Measurements from ENCODE around the gene OTX1.
A peak's percentile ranks its signal among the peaks of the same experiment; 100 is the strongest.

The OTX1 gene

DNA sequence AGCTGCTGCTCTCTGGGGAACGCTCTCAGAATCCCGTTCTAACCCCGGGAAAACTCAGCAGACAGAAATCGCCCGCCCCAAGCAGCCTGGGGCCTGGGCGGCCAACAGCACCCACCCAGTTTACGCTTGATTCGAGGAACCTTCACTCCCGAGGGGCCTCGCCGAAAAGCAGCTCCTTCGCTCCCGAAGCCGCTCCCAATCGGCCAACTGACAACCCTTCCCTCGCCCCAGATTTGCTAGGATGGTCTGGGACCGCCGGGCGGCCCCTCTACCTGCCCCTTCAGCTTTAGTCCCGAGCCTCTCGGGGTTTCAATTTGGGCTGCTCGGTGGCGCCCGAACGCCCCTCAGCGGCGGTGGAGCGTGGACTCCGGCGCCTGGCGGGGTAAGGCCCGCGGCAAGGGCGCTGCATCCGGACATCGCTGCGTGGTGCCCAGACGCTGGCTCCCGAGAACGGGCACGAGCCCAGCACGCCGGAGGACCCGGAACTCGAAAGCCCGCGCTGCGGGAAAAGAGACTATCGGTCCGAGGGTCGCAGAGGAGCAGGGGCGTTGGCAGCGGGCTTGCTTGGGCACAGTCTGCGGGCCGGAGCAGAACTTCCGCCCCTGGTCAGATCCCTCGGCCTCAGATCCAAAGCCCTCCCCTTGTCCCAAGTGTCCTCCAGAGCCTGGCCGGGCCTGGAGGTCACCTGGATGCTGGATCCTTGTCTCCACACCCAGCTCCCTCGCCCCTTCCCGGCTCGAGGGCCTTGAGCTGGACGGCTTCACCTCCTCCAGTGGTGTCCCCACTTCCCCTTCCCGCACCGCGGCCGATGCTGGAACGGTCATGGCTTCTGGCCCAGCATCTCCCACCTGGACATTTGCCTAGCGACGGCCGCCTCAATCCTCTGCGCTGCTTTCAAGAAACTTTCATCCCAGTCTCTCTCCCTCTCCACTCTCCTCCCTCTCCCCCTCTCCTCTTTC lies 3.0 kb upstream of the OTX1 start:
- DNase-seq = peak; percentile 57

DNA sequence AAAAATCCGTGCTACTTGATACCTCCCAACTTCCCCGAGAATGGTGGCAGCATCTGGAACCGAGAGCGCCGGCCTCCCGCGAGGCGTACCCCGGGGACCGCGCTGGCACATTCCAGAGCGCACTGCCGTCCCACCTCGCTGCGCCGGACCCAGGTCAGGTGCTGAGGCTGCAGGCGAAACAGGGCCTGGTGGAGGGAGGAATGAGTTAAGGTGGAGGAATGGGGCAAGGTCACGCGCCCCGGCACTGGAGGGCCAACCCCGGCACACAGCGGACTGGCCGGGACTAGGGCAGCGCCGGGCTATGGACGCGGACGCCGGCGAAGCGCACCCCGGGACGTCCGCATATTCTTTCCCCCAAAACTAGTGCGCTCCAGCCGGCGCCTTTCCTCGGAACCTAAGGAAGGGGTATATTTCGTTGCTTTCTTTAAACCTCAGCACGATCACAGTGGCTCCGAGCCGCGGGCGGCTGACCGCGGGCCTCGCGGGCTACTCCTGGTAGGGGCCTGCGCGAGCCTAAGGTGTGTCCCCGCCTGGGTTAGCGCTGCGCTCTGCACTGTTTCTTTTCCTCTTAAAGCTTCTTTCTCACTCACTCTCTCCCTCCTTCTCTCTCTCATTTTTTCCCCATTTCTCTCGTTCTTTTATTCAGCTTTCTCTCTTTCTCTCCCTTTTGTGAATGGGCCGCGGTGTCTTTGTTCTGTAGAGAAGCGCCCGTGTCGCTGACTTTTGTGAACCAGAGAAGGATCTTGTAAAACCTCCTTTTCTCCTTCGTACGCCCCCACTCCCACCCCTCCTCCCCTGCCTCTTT lies 2.1 kb upstream of the OTX1 start:
- peak; percentile 33 for DNase-seq

DNA sequence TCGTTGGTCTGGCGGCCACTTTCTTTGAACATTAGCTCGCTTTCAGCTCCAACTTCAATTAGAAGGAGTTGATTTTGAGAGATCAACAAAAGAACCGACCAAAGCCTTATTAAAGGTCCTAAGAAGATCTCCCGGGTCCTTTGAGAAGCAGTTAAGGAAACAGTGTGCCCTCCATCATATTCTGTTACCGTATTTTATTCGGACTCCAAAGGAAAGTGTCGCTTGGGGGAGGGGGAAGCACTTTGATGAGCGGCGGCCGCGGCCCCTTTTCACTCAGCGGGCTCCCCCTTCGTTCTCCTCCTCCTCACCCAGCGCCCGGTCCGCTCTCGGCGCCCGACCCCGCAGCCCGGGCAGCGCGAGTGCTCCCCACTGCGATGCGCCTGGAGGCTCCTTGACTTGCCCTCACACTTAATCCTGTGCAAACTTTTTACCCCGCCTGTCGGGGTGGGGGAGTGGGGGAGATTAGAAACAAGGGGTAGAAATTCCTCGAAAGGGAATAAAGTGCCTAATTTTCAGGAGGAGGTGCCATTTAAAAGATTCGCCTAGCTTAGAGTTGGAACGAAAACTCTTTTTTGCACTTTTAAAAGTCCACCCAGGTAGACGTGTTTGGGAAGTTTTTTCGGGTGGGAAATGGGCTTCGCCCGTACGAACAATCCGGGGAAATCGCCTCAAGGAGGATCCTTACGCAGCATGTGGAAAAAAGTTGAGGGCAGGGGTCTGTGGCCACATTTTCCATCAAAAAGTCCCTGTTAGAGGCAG lies 1.2 kb upstream of the OTX1 start:
- peak; percentile 28 for DNase-seq

DNA sequence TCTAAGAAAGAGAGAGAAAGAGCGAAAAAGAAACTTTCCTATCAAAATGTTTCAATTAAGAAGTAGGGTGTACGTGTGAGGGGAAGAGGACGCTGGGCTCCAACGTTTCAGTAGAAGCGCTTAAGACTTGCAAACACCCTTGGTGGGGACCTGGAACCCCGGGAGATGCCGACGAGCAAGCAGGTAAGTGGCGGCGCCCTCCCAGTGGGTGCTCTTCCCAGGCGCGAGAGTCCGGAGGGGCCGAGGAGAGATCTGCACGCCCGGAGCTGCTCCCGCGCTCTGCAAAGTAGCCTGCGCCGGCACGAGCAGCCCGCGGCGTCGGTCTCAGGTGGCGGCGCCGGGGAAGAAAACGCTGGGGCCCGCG lies 678 bp upstream of the OTX1 start:
- peak; percentile 78 for DNase-seq

DNA sequence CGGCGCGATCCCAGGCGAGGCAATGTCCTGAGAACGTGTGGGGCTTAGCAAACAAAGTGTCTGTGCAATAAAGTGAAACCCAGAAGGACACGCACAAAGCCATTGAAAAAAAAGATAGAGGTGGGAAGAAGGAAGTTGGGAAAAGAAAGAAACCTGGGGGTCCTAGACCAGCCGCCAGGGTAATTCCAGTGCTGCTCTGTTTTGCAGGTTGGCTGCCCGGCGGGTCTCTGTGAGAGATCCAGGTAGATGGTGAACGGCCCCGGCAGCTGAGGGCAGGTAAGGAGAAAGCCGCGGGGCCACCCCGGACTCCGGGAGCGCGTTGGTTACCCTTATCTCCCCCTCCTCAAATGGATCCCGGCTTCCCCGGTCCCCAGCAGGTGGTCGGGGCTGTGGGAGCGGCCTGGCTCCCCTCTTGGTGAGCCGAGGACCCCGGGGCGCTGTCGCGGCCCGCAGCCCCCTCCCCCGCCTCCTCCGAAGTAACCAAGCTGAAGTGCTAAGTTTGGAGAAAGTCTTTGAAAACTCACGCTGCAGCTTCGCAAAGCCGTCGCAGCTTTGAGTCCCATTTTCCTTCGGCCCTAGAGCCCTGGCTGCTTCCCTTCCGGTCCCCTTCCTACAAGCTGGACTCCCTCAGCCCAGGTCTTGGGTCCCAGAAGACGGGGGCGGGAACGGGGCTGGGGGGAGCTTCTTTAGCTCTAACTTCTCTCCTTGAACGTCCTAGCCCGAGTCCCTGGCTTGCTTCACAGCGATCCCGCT lies 588 bp downstream of the OTX1 start:
- DNase-seq = peak; percentile 42

DNA sequence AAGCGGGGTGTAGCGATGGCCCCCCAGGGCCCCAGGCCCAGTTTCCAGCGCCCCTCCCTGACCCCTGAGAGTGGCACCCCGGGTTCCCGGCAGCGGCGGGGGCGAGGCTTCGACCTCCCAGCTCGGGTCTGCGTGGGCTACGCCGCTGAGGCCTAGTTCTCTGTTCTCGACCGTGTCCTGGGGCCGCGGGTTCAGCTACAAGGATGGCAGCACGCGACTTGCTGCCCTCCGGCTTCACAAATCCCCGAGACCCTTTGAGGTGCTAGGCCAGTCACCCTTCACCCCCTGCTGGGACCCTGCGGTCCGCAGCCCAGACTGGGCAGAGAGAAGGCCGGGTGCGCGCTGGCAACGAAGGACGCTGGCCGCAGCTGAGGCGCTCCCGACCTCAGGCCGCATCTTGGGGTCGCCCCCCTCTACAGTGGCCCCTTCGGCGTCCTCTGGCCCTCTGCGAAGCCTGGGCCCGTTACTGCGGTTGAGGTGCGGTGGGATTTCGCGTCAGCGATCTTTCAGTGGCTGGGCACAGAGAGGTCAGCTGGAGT lies 1.2 kb downstream of the OTX1 start:
- no peak for DNase-seq

DNA sequence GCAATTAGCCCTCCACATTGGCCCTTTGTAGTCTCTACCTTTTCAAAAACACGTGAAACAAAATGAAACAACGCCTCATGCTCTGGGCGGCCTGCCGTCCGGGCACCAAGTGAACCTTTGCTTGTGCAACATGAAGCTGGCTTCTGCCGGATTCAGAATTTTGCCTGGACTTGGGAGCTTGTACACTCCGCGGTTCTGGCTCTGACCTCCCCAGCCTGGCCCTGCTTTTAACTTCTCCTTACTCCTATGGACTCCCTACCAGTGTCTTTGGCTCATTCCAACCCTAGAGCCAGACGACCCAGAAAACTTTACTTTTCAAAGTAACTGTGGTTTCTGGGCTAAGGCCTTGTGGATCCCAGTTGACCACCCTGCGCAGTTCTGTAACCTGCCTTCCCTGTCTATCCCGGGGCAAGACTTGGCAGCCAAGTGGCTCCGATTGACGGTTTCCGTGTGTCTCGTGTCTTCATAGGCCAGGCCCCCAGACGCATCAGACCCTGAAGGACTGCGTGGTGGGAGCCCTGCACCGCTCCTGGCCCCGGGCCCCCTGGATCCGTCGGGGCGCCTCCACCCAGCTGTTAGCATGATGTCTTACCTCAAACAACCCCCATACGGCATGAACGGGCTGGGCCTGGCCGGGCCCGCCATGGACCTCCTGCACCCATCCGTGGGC lies 1.9 kb downstream of the OTX1 start:
- no peak for DNase-seq

DNA sequence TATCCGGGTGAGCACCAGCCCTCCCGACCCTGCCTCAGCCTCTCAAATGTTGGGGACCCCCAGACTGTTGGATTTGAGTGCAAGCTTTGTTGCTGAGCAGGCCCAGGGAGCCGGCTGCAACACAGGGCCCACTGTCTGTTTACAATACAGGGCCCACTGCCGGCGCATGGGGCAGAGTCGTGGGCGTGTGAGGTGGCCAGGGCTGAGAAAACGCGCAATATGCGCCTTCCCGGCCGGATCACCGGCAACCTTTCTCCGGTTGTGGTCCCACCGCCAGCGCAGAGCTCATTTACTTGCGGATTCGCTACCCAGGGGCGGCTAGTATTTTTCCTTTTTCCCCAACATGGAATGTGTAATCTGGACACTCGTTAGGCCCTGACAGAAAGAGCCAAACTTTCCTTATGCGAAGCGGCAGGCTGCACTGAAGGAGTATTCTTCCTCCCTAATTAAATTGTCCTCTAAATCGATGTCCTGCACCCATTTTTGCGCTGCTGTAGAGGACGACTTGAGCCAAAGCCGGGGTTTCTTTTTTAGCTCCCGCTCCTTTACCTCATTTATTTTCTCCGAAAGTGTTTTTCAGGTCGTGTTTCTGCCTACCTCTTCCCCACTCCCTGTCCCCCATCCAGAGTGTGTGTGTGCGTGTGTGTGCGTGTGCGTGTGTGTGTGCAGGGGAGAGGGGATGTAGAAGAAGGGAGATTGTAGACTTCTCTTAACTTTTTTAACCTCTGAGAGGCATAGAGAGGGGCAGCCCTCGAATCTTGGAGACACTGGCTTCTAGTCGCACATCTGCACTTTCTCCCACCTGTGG lies 2.7 kb downstream of the OTX1 start:
- DNase-seq = no peak

DNA sequence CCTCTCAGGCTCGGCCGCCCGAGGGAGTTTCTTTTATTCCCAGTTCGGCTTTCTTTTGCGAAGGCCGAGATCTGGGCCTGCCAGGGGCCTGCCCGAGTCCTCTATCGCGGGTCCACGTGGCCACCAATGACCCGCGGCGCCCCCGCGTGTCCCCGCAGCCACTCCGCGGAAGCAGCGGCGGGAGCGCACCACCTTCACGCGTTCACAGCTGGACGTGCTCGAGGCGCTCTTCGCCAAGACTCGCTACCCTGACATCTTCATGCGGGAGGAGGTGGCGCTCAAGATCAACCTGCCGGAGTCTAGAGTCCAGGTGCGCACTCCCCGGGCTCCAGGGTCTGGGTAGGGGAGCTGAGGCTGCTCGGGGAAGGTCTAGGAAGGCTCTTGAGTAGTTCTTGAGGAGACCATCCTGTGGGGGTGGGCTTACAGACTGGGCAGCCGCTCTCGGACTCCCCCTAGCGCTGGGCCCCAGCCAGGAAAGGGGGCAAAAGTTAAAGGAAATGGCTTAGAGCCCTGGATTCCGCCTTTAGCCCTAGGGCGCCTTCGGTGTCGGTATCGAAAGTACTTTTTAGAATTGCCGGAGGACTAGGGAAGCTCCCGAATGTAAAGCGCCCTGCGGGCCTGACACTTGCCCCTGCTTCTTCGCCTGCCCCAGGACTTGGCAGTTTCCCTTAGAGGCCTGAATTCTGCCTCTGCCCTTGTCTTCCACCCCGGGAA lies 3.4 kb downstream of the OTX1 start:
- no peak for DNase-seq

DNA sequence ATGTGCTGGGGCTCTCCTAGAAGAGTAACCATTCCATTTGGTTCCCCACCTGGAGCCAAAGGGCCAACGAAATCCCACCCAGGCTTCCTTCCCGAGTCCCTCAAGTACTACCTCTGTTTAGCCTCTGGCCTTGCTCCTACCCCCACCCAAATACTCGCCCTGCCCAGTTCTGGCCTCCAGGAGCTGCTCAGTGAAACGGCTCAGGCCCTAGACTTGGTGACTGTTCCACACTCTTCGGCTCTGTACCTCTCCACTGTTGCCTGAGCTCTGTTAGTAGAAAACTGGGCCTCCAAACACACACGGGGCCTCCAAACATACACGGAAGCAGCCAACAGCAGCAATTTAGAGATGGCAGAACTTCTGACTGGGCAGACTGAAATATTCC lies 4.2 kb downstream of the OTX1 start:
- no peak for DNase-seq

DNA sequence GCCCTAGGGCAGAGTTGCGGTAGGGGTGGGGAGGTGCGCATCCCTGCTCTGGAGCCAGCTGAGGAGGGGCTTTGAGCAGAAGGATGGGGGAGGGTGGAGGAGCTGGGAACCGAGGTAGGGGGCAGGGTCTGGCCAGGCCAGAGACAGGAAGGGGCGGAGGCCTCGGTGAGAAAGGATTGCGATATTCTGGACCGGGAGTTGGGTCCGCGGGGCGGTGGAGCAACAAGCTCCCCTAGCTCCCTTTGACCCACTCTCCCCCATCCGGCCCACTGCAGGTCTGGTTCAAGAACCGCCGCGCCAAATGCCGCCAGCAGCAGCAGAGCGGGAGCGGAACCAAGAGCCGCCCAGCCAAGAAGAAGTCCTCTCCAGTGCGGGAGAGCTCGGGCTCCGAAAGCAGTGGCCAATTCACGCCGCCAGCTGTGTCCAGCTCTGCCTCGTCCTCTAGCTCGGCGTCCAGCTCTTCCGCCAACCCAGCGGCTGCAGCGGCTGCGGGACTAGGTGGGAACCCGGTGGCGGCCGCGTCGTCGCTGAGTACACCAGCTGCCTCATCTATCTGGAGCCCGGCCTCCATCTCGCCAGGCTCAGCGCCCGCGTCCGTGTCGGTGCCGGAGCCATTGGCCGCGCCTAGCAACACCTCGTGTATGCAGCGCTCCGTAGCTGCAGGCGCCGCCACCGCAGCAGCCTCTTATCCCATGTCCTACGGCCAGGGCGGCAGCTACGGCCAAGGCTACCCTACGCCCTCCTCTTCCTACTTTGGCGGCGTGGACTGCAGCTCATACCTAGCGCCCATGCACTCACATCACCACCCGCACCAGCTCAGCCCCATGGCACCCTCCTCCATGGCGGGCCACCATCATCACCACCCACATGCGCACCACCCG lies 4.8 kb downstream of the OTX1 start:
- DNase-seq = no peak

DNA sequence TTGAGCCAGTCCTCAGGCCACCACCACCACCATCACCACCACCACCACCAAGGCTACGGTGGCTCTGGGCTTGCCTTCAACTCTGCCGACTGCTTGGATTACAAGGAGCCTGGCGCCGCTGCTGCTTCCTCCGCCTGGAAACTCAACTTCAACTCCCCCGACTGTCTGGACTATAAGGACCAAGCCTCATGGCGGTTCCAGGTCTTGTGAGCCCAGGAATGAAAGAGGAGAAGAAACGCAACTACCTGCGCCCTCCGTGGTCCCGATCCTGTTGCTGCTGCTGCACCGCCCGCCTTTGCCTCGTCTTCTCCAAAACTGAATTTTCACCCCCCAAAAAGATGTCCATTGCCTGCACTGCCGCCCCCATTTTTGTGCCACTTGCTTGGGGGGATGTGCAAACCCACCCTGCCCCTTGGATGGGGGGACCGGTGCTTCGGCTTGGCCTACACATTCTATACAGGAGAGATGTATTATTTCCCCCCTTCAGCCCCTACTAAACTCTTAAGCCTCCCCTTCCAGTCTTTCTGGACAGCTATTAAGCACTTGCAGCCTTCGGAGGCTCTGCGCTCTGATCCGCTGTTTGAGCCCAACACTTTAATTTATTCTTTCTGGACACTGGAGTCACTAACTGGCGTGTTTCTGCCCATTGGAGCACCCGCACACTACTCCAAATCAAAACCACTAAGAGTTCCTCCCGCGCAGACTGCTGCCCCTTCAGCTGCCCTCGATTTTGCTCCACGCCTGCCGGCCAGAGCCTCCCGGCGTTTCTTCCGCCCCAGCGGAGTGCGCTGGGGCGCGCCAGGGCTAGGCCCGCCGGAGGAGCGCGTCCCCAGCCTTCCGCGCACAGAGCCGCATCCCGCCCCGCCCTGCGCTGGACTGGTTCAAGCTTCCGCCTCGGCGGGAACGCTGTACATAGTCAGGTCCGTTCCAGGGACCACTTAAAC lies 5.7 kb downstream of the OTX1 start:
- DNase-seq = no peak

DNA sequence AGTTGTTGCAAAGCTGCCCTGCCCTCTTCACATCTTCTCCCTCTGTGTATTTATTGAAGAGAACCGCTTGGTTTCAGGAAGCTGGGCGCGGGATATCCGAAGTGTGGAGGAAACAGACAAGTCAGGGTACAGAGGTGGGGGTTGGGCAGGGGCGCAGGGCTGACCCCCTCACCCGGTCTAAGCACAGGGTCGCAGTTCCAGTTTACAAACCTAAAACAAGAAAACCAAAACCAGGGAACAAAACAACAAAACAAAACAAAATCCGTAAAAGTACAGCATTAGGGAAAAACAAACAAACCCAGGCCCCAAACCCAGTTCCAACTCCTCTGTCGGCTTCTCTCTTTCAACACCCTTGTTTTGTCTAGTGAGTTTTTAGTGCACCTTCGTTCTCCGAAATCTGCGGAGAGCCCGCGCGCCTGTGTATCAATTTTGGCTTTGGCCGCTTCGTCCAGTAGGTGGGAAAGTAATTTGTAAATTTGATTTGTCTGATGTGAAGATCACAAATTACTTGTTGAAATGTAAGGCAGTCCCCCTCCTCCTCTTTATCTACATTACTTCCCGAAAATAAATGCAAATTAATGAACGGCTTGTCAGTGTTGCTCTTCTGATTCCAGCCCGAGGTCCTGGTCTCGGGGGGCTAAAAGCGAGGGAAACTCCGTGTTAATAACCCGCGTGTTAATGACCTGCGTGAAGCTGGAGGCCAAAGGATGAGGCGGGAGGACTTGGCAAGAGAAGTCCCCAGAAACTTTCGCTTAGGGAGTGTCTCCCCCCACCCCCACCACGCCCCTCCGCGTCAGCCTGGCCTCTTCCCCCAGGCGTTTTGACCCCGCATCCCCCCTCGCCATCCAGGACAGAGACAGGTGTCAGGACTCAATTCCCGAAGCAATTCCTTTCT lies 6.9 kb downstream of the OTX1 start:
- DNase-seq = no peak

DNA sequence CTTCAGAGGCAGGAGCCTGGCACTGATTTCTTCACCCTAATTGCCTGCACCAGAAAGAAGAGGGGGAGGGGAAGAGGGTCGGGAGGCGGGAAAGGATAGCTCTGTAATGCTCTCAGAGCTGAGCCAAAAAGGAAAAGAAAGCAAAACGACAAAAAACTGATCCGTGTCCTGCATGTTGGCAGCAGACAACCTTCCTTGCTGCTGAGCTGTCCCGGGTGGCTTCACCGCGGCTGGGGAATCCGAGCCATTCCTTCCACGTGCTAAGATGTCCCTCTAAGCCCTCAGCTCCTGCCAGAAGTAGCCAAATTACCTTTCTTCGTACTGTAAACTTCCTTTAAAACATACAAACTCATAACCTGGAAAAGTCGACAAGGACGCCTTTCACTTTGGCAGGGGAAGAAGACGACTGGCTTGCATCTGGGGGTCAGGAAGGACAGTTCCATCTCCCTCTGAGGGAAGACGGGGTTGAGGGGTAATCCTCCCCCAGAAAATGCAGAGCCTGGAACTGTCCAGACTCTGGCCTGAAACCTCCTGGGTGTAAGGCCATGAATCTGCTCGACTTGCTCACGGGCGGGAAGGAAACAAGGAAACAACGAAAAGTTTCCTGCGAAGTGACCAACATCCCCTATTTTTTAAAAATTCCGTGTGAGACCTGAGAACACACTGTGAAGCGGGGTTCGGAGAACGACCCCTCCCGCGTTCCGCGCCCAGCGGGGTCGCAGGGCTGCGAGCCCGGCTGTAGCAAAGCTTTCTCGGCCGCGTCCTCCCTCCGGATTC lies 7.7 kb downstream of the OTX1 start:
- no peak for DNase-seq

DNA sequence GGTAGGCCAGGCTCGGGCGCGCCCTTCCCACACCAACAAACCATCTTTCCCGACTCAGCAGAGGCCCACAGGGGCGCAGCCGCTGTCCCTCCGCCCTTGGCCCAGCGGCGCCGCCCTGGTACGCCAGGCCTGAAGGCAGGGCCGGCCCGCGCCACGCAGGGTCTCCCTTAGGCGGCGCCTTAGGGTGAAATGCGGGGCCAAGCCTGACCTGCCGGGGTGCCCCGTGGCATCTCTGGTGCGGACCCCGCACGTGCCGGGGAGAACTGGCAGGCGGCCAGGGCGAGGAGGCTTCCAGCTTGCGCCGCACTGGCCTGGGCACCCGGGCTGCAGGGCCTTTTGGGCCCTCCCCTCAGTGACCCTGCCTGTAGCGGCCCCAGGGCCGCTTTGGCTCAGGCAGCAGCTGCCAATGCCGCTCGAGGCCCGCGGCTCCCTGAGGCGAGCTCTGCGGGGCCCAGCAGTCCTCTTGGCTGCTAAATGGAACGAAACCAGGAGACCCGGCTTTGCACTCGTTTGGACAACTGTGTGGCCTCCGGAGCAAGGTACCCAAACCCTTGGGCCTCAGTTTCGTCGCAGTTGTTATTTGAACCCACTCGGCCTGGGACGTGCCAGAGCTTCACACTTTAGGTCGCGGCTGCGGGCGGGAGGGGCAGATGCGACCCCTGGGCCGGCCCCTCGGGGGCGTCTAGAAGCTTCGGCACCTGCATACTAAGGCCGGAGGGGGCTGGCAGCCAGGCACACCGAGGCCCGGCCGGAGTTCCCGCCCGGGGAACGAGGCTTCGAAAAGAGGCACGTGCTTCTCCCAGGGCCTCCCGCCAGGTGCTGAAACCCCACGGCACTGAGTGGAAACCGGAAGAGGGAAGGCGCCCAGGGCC lies 8.5 kb downstream of the OTX1 start:
- DNase-seq = no peak
